ENCODE results near the gene SFR1.

The SFR1 gene

DNA sequence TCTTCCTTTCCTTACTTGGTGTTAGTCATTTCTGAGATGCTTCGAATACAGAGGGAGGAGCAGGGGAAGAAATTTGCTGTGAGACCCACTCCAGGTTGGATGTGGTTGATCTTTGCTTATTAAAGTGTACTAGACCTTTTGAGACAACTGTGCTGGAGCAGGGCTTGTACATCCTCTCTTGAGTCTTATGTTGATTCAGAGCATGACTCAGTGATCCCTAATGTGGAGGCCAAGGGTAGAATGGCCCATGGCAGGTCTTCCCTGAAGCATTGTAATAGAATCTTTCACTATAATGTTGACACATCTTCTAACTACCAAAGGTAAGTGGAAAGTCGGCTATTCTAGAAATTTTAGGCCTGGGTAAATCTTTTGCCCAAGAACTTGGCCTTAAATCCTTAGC is 17.0 kb upstream of the SFR1 start:
- no peak for DNase-seq (ENCODE audit: low read depth, low spot score)

DNA sequence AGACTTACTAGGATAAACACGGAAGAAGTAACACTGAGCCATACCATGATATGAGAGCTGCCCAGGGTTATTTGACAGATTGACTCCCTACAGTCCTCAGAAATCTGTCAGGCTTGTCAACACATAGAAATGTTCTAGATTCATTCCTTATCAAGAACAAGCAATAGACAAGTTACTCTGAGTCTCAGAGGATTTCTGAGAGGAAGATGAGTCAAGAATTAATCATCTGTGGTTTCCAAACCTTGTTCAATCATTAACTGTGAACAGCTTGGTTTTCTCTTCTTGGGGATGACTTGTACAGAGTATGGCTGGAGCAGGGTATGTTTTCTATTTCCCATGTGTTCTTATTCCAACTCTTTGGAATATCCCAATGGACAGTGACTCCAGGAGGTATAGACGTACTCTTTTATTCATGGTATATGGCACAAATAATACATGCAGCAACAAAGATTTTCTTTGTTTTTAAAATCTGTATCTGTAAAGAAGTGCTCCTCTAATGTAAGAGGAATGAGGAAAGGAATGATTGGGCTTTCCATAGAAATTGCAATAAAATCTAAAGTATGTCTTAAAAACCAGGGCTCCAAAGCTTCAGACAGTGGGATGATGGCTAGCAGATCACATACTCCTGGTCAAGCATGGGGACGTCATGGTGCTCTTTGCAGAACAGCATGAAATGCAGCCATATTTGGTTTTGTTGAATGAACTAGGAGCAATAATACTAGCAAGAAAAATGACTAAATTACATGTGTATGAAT is 11.9 kb upstream of the SFR1 start:
- DNase-seq (ENCODE audit: low read depth, low spot score): no peak

DNA sequence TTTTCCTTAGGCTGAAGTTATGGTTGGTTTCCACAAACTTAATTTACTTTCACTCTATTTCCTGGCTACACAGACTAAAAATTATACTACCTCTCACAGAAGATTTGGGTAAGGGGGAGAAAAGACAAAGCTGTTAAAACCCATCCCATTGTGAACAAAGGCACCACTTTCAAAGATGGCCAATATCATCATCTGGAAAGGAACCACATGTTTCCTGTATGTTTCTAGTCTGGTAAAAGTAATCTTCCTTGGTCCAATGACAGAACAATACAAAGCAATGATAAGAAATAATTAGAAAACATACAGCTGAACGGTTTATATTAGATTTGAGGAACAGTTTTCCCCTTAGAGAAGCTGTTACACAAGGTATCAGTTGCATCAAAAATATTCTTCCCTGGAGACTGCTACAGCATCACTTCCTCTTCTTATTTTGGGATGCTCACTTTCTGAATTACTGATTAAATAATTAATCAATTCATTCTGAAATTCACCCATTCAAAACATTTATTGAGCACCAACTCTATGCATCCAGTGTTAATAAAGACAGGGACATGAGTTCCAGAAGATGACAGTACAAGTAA is 8.5 kb upstream of the SFR1 start:
- no peak for DNase-seq (ENCODE audit: low read depth, low spot score)

DNA sequence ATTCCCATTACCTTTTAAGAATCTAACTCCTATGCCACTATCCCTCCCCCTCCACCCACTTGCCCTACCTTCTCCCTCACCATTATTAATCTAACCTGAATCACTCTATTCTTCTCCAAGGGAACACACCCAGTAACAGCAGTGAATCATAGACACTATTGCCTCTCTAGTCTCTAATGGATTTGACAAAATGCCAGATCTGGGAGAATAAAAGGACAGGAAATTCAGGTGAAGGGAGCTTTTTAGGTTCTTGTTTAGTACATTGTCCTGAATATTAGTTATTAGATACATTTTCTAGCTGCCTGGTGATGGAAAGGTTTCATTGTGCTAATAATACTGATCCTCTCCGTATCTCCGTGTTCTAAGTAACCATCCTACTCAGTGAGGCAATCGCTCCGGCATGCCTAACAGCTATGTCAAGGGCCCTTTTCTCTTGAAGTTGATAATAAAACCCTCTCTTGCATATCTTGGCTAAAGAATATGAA is 4.1 kb upstream of the SFR1 start:
- no peak for DNase-seq (ENCODE audit: low read depth, low spot score)

DNA sequence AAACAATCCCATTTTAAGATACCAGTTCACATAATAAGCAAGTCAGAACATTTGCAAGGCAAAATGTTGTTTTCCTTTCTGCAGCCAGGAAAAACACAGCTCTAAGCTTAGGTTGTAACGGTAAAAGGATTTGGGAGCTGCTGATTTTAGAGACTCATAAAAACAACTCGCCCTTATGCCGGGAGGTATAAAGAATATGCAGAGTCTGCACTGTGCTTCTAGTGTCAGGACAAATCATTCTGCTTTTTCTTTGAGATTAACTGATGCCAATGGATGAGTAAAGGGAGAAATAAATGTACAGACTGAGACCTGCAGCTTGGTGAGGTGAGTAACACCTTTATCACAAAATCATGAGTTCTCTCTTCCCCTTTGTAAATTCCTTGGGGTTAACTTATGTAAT is 2.0 kb upstream of the SFR1 start:
- no peak for DNase-seq (ENCODE audit: low read depth, low spot score)

DNA sequence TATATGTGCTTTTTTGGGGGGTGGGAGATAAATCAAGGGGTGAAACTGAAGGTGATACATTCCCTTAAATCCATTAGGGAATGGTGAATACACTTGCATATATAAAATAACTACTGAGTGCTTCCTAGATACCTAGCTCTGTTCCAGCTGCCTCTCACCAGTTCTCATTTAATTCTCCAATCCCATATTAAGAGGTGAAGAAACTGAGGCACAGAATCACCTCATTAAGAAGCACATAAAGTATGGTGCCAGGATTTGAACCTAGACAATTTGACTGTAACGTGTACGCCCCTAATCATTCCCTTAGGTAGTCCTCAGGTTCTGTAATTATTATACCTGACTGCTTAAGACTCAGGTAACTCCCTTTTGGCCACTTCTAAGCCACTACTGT is 1.5 kb upstream of the SFR1 start:
- no peak for DNase-seq (ENCODE audit: low read depth, low spot score)

DNA sequence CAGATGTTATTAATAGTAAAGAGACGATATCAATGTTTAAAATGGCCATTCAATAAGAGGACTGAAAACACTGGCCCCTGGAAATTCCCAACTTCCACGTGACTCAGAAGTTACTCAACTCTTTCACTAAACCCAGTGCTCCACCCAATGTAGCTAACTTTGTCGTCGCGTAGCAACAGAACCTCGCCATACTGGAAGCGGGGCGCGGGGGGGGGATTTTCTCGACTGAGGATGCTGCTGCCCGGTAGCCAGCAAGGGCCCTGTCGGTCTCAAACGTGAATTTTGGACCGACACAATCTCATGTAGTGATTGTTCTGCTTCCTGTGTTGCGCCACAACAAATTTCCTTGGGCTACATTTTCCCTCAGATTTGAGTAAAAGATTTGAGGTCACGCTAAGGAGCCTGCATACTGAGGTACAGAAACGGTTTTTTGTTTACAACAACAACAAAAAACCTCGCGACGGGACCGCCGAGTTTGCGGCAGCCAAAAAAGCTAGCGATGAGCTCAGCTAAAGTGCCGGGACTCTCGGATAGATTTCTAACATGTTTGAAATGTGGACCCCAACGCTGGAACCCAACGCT is 977 bp upstream of the SFR1 start:
- peak; percentile 89 for DNase-seq (ENCODE audit: low read depth, low spot score)

DNA sequence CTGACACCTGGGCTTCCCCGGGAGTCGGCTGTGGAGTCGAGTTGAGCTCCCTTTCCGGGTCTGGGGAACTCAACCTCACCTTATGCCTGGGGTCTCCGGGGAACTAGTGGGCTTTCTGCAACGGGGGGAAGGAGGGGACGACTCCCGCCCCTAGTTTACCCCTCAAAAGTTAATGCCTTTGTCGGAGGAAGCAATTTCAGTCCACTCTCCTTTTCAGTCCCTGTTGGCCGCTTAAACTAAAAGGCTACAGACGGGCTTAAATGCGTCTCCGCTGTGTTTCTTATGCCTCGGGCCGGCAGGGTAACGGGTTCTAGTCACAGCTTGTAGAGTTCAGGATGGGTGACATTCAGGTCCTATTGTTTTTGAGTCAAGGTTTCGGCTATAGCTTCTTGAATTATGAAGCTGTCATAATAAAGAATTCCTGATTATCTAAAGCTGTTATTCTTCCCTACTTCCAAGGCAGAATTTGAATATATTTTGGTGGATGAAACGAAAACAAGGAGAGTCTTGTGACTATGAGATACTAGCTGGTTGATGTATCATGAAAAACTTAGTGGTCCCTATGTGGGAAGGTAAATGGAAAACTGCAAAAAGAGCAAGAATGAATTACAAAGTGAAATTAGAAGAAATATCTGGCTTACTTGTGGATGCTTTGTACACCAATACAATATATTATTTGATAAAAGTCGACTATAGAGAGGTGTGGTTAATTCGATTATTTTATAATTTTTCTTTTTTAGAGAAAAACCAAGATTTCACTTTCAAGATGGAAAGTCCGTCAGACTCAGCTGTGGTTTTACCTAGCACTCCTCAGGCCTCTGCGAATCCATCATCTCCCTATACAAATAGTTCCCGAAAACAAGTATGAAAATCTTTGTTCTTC is 495 bp downstream of the SFR1 start:
- no peak for DNase-seq (ENCODE audit: low read depth, low spot score)

DNA sequence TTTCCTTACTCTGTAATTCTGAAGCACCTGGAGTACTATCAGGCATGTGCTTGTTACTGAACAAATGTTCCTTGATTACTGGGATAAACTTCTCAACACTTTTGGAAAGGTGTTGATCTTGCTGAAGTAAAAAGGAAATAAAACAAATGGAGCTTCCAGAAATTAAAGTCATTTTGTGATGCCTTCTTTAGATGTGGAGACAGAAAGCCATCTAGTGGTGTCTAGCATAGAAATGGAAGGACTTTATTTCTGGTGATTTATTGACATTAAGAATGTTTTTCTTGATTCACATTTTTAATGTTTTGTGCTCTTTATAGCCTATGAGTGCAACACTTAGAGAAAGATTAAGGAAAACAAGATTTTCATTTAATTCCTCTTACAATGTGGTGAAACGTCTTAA is 1.4 kb downstream of the SFR1 start:
- no peak for DNase-seq (ENCODE audit: low read depth, low spot score)

DNA sequence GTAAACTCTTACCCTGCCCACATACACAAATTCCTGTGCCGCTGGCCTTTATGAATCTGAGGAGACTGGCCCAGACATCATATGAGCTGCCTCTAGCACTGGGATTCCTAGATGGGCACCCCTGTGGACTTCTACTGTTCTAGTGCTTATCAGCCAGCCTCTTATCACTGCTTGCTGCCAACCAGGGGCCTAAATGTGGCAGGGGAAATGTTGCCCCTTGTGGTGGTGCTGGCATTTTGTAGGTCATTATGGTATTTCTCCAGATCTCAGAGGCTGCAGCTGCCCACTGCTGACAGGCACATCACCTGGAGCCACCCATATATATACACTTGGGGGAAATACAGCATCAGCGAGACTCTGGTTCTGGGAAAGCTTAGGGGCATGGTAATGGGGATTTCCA is 5.4 kb downstream of the SFR1 start:
- peak; percentile 22 for DNase-seq (ENCODE audit: low read depth, low spot score)

DNA sequence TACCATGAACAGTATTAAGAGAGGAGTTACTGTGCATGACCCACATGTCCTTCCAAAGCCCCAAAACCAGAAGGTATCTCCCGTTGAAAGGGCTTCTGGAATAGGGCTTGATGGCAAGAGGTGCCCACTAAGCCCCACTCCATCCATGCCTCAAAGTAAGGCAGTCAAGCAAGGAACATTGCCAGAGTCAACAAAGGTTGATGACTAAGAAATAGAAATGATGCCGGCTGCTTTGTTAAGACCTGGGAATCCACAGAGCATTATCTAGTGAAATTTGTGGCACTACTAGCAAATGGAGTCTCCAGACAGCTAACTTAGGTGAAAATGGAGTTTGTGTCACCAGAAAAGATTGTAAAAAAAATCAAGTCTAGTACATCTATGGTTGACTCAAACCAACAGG is 6.2 kb downstream of the SFR1 start:
- no peak for DNase-seq (ENCODE audit: low read depth, low spot score)

DNA sequence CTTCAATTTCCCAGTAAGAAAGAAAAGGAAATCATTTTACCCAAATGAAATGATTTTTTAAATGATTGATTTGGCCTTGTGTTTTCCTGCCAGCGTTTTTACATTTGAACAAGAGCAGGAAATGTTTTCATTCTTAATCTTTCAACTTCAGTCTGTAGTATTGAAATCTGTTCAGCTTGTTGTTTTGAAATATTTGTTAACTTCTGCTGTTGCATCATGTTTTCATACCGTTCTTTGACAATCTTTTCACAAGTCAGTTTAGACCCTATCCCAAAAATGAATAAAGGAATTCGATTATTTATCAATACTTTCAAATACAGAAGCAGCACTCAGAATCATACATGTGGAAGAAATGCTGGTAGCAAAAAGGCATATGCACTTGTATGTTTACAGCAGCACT is 8.1 kb downstream of the SFR1 start:
- no peak for DNase-seq (ENCODE audit: low read depth, low spot score)

DNA sequence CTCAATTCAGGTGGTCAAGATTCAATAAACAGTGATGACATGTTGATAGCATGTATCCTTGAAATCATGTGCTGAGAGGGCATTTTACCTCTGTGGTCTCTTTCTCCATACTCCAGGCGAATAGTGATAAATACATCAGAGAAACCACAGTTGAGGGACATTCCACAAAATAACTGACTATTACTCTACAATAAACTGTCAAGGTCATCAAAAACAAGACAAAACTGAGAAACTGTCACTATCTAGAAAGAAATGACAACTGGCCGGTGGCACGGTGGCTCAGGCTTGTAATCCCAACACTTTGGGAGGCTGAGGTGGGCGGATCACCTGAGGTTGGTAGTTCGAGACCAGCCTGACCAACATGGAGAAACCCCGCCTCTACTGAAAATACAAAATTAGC is 16.2 kb downstream of the SFR1 start:
- no peak for DNase-seq (ENCODE audit: low read depth, low spot score)

DNA sequence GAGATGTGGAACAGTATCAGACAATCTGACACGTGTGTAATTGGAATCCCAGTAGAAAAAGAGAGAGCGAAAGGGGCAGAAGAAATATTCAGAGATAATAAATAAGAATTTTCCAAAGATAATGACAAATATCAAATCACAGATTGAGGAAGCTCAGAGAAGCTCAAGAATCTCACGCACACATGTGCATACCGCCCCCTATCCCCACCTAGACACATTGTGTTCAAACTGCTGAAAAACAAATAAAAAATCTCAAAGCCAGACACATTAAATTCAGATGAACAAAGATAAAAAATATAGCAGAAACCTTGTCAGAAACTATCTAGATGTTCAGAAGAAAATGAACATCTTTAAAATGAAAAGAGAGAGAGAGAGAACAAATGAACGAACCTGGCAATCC is 17.2 kb downstream of the SFR1 start:
- no peak for DNase-seq (ENCODE audit: low read depth, low spot score)

DNA sequence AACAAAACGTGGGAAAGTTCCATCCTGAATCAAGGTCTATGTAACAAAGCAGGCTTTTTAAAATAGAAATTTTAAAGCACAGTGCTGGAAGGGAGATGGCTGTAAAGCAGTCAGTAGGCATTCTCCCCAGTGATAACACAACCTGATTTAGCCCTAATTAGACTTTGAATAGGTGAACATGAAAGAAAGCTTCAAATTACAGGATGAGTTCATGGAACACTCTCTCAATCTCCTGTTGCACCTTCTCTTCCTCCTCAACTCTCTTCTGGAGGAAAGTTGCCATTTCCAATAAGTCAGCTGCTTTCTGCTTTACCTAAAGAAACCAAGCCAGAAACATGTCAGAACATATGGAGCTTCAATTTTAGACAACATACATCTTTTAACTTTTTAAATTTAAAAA is 20.1 kb downstream of the SFR1 start:
- DNase-seq (ENCODE audit: low read depth, low spot score): no peak

DNA sequence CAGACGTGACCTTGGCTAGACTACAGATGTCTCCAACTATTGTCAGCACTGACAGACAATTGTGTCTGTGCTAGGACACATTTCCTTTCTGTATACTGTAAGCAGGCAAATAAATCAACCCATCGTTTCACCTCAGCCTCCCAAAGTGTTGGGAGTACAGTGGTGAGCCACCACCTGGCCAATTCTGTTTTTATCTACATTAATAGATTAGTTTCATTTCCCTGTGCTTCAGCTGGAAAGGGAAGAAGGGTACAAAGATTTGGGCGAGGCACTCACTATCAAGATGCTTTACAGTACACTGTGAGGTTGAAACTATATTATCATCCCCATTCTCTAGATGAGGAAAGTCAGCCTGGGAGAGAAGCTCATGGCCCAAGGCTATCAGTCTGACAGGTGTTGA is 21.9 kb downstream of the SFR1 start:
- DNase-seq (ENCODE audit: low read depth, low spot score): no peak

DNA sequence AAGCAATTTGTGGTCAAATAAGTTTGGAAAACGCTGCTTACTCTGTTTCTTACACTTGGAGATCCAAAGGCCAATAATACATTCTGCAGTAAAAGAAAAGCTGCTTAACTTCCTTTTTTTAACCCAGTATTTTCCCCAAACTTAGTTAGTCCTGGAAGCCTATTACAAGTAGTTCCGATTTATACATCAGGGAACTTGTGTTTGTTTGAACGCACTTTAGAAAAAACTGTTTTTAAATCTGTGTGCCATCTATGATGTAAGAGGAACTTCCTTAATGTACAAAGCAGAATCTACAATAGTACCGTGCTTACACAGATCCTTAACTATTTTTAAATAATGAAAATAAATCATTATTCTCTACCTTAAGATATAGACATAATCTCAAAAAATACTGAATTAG is 23.0 kb downstream of the SFR1 start:
- no peak for DNase-seq (ENCODE audit: low read depth, low spot score)

DNA sequence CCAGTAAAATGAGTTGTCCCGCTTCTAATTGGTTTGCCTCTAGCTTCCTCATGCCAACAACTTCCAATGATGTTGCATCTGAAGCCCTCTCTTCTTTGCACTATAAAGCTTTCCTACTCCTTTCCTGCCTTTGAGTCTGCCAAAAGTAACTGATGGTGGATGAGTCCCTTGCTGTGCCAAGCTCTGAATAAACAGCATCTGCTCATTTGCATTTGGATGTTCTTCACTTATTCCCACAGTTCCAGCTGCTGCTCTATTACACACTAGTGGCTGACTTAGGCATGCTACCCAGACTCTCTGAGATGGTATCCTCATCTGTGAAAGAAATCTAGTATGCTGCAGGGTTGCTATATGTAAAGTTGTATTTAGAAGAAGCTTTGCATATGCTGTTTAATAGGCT is 24.9 kb downstream of the SFR1 start:
- no peak for DNase-seq (ENCODE audit: low read depth, low spot score)

DNA sequence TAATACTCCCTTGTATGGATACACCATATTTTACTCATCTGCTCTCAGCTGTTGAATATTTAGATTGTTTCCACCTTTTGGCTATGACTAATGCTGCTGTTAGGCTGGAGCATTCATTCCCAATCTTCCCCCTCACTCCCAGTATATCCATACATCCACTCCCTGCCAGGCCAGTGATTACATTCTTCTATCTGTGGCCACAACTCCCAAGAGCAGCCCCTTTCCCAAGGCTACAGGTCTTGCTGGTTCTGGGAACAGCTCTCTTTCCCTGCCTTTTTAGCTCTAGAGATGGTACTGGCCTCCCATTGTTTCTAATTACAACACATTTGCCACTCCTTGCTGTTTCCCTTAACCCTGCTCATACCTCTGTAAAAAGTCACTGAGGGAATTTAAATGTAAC is 28.2 kb downstream of the SFR1 start:
- DNase-seq (ENCODE audit: low read depth, low spot score): no peak

DNA sequence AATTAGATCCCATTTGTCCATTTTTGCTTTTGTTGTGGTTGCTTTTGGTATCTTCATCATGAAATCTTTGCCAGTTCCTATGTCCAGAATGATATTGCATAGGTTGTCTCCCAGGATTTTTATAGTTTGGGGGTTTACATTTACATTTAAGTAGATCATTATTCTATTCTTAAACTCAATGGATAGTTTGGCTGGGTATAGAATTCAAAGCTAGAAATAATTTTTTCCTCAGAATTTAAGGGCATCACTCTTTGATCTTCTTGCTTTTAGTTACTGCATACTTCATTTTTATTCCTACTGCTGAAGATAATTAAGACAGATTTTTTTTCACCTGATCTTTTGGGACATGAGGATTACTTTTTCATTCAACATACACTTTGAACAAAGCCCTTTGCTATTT is 29.8 kb downstream of the SFR1 start:
- no peak for DNase-seq (ENCODE audit: low read depth, low spot score)

DNA sequence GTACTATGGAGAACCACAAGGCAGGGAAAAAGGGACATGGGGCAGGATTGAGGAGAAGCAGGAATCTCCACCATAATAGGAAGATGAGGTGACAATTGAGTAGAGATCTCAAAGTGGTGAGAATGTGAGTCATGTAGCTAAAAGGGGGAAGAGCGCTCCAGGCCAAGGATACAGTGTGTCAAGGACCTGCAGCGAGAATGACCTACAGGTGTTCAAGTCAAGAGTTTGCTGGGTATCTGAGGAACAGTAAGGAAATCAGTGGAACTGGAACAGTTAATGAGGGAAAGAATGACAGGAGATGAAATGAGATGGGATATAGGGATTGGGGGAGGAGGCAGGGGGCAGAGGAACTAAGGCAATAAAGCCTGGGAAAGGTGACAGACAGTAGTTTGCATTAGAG is 33.6 kb downstream of the SFR1 start:
- peak; percentile 27 for DNase-seq (ENCODE audit: low read depth, low spot score)

DNA sequence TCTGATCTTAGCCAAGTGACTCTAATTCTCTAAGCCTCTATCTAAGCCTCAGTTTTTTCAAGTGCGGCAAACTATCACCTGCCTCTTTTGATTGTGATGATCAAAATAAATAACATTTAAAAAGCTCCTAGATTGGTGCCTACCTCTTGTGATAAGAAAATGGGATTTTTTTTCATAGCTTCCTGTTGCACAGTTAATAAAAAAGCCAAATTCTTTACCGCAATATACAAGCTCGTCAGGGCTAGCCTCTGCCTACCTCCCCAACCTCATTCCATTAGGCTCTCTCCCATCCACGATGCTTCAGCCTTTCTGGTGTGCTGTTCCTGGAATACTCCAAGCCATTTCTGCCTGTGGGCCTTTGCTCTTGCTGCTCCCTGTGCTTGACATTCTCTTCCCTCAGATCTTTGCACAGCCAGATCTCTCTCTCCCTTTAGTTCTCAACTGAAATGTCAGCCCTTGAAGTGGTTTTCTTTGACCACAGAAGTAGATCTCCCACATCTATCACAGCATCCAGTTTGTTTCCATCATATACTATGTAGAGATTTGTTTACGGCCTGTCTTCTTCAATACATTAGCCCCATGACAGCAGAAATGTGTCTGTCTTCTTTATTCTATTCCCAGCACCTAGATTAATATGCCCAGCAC is 48.8 kb downstream of the SFR1 start:
- no peak for DNase-seq (ENCODE audit: low read depth, low spot score)

Measured in ELF-1 (cell line).